HG02610 (cell line): Measurements from ENCODE around the gene TBC1D28.
"Not testable (repeated sequence)": the region's sequence is repeated elsewhere in the genome, so short reads cannot be mapped to it uniquely, and the experiment has no call there.

Source experiments
- ATAC-seq: cut with Tn5 transposase; IDR thresholded peaks from one replicate; pipeline ENCODE4 v1.9.1; 2021; ENCODE audit warnings: mild to moderate bottlenecking, moderate library complexity; ENCODE audit not compliant: unreplicated experiment

TBC1D28 gene

DNA sequence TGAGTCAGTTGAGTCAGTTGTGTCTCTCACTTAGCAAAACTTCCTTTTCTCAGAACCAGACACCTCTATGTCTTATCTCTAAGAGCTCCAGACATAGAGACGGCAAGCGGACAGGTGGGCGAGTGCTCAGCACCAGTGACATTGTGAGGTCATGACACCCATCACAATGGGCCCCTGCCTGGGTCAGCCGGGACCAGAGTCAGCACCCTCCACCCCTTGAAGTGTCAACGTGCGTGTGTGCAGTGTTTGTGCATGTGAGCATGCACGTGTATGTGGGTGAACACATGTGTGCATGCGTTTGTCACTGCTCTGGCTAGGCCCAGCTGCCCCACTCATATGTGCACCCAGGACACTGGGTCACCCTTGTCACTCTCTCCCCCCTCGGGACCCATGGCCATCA is at the start of gene TBC1D28:
Gene TBC1D28, minus strand, starts transcription at position 101 of the 400 bp plus-strand sequence. CDS start 3,039 bp downstream, outside the sequence.
- not testable (repeated sequence) for ATAC-seq

- ATAC-seq: not testable (repeated sequence)
These were observed 38.5 kb upstream of the TBC1D28 start for GRCh38 chr17:18682668-18683067.

GRCh38 chr17:18681767-18682571 is 37.8 kb upstream of the TBC1D28 start, which contains the start of gene FOXO3B:
FOXO3B (minus strand) TSS chr17:18682314; CDS start chr17:18681651, 663 bp downstream.
- peak; percentile 88 for ATAC-seq

GRCh38 chr17:18677381-18677780 is 33.2 kb upstream of the TBC1D28 start:
- ATAC-seq: not testable (repeated sequence)

- ATAC-seq: not testable (repeated sequence)
These were observed 32.7 kb upstream of the TBC1D28 start for GRCh38 chr17:18676928-18677327.

DNA sequence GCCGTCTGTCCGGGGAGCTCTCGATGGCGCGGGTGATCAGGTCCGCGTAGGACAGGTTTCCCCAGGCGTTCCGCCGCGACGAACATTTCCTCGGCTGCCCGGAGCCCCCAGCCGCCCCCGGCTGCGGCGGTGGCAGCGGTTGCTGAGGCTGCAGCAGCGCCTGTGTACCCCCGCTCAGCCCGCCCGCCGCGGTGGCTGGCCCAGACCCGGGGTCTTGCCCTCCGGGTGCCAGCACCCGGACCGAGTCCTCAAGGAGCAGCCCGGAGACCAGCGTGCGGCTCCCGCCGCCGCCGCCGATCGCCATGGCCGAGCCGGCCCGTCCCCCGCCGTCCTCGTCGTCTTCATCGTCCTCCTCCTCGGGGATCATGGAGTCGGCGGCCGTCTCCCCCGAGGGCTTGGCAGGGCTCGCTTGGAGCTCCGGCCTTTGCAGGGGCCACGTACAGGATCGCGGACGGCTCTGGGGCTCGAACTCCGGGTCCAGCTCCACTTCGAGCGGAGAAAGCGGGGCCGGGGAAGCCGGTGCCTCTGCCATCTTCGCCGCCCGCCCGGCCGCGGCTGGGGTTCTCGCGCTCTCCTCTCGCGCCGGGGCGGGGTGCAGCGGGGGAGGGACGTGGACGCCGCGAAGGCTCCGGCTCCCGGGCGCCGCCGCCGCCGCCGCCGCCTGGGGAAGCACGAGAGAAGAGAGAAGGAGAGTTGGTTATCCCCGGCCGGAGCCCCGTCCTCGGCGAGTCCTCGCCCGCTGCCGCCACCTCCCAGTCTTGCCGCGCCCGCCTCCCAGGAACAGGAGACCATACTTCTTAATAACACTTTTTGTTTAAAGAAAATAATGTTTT is 28.4 kb upstream of the TBC1D28 start:
- not testable (repeated sequence) for ATAC-seq

DNA sequence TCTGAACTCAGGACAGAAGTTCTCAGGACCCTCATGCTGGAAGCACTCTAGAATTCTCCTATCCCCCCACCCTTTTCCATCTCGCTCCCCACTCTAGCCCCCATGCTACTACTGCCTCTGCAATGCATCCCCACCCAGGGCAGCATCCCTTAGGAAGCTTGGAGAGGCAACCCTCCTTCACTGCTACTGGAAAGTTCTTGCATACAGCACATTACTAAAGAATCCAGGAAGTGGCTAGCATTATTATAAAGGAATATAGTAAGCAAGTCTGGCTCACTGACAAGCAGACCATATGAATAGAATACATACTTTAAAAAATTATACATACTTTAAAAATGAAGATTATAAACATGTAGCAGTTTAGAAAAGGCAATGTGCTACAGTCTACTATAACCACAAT is 24.4 kb upstream of the TBC1D28 start:
- ATAC-seq: not testable (repeated sequence)

- ATAC-seq: not testable (repeated sequence)
These were observed 23.3 kb upstream of the TBC1D28 start for GRCh38 chr17:18667535-18667934.

DNA sequence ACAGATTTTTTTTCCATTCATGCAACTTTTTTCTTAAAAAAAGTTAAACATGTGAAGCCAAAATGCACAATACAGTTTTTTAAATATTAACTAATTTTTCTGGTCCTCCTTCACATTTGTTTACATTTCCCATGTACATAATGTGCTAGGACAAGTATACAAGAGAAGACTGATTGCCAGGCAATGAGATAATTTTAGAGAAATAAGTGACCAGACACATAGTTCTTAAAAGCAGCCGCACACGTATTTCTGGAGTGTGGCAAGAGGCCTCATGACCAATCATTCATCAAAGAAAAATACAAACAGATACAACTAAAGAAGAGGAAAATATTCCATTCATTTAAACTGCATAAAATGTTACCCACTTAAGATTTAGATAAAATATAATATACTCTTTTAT is 22.1 kb upstream of the TBC1D28 start:
- not testable (repeated sequence) for ATAC-seq

- ATAC-seq: not testable (repeated sequence)
These were observed 17.9 kb upstream of the TBC1D28 start for GRCh38 chr17:18661924-18662624.

DNA sequence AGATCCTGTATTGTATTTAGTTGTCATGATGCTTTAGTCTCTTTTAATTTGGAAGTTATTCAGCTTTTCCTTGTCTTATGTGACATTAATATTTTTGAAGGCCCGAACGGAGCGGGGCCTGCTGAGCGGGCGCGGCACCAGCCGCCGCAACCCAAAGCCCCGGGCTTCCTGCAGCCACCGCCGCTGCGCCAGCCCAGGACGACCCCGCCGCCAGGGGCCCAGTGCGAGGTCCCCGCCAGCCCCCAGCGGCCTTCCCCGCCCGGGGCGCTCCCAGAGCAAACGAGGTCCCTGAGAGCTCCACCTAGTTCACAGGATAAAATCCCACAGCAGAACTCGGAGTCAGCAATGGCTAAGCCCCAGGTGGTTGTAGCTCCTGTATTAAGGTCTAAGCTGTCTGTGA is 5.9 kb upstream of the TBC1D28 start:
- ATAC-seq: not testable (repeated sequence)

GRCh38 chr17:18643124-18643523 is 1.1 kb downstream of the TBC1D28 start:
- not testable (repeated sequence) for ATAC-seq

DNA sequence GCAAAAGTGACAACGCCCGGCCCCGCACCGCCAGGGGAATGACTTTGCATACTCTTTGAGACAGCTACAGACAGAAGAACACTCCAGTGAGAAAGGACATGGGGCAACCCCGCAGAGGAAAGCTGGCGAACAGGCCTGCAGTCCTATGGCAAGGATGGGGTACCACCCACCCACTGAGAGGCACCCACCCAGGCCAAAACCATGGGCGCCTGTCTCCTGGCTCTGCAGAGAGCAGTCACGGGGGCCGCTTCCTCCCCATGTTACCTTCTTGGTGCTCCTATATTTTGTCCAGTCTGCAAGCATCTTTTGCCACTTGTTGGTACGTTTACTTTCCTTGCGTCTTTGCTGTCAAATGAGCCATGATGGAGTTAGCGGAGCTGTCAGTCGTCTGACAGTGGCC is 5.8 kb downstream of the TBC1D28 start:
- ATAC-seq: not testable (repeated sequence)

DNA sequence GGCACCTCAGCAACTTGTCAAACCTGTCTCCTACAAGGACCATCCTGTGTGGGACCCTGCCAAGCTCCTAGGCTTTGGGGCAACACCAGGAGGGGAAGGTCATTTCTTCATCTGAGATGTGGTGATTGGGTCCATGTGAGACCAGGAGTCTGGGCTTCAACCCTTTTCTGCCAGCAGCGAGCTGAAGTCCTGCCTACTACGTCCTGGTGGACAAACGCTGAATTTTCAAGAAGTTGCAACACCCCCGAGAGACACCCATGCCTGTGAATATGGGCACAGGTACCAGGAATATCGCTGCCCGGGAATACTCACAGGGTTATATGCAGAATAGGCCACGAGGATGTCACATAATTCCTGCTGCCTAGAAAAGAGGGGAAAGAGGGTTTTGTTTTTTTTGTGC is 8.0 kb downstream of the TBC1D28 start:
- not testable (repeated sequence) for ATAC-seq

GRCh38 chr17:18635773-18636172 is 8.4 kb downstream of the TBC1D28 start:
- not testable (repeated sequence) for ATAC-seq

GRCh38 chr17:18634550-18635263 is 9.5 kb downstream of the TBC1D28 start:
- ATAC-seq: not testable (repeated sequence)

- ATAC-seq: no peak
These were observed 17.9 kb downstream of the TBC1D28 start for GRCh38 chr17:18626152-18626870.

- peak; percentile 53 for ATAC-seq
These were observed 18.6 kb downstream of the TBC1D28 start for GRCh38 chr17:18625509-18626104.

GRCh38 chr17:18624862-18625501 is 19.2 kb downstream of the TBC1D28 start:
- ATAC-seq: not testable (repeated sequence)
